WTC11 (cell line): Measurements from ENCODE around the gene CNTNAP5. TPM values are rescaled to one million over a fixed set of nuclear protein-coding genes. Genes with fewer than 3 reads are reported as not detected.

Source experiments
- ATAC-seq: fragments of 200-7000 bp; cut with Tn5 transposase; 2 replicates; pipeline ENCODE4 v1.10.0; 2021; ENCODE audit warnings: mild to moderate bottlenecking, moderate library complexity
- CTCF ChIA-PET: fragments of 300-600 bp; sonication (Branson Sonifier 250); formaldehyde crosslinking; loops from one replicate; lab custom pipeline; 2021; ENCODE audit warnings: antibody characterized with exemption; lab: Charles Lee
- POLR2A ChIA-PET: fragments of 350-600 bp; sonication (Branson Sonifier 250); formaldehyde crosslinking; loops from one replicate; lab custom pipeline; 2021; ENCODE audit warnings: antibody characterized with exemption; lab: Charles Lee
- DNase-seq: peaks from one replicate; pipeline ENCODE4 v3.0.0; 2021; ENCODE audit warnings: low spot score
- H3K27ac Mint-ChIP-seq: 2 replicates; pipeline ENCODE4 v1.8.0; 2021; ENCODE audit warnings: mixed read lengths
- H3K27me3 Mint-ChIP-seq: 2 replicates; pipeline ENCODE4 v1.8.0; 2021; ENCODE audit warnings: low read depth, mild to moderate bottlenecking, moderate library complexity, mixed read lengths
- H3K36me3 Mint-ChIP-seq: 2 replicates; pipeline ENCODE4 v1.8.0; 2021; ENCODE audit warnings: mixed read lengths
- H3K4me1 Mint-ChIP-seq: 2 replicates; pipeline ENCODE4 v1.8.0; 2022; ENCODE audit warnings: mixed read lengths
- H3K4me3 Mint-ChIP-seq: 2 replicates; pipeline ENCODE4 v1.8.0; 2021; ENCODE audit warnings: mild to moderate bottlenecking, moderate library complexity, mixed read lengths
- H3K9me3 Mint-ChIP-seq: 2 replicates; pipeline ENCODE4 v1.8.0; 2021; ENCODE audit warnings: mixed read lengths
- AR ChIP-seq: fragments of 250-450 bp; sonication (Bioruptor Pico); IDR thresholded peaks from 2 replicates; pipeline ENCODE4 v1.9.0; 2021; ENCODE audit warnings: mild to moderate bottlenecking
- ATF3 ChIP-seq: sonication (generic); formaldehyde crosslinking; conservative IDR thresholded peaks from 2 replicates; pipeline ENCODE4 v1.8.1; 2022; ENCODE audit warnings: mild to moderate bottlenecking, missing genetic modification reagents
- ATF6 ChIP-seq: sonication (generic); formaldehyde crosslinking; IDR thresholded peaks from 2 replicates; pipeline ENCODE4 v1.8.1; 2023; ENCODE audit warnings: mild to moderate bottlenecking, missing genetic modification reagents
- CREB1 ChIP-seq: sonication (generic); formaldehyde crosslinking; IDR thresholded peaks from 2 replicates; pipeline ENCODE4 v1.8.0; 2023; ENCODE audit warnings: mild to moderate bottlenecking, missing genetic modification reagents
- CTCF ChIP-seq: fragments of 200-600 bp; IDR thresholded peaks from 2 replicates; pipeline ENCODE4 v1.8.0; 2022; ENCODE audit warnings: antibody characterized with exemption
- ELF4 ChIP-seq: sonication (generic); formaldehyde crosslinking; IDR thresholded peaks from 2 replicates; pipeline ENCODE4 v1.8.1; 2022; ENCODE audit warnings: low read depth, mild to moderate bottlenecking, moderate library complexity, missing genetic modification reagents
- ERG ChIP-seq: fragments of 250-450 bp; sonication (Bioruptor Pico); IDR thresholded peaks from 2 replicates; pipeline ENCODE4 v1.8.0; 2021; ENCODE audit warnings: mild to moderate bottlenecking
- FOXP1 ChIP-seq: sonication (generic); formaldehyde crosslinking; IDR thresholded peaks from 2 replicates; pipeline ENCODE4 v1.8.0; 2022; ENCODE audit warnings: missing genetic modification reagents, mild to moderate bottlenecking, moderate library complexity, borderline replicate concordance
- HMGA2 ChIP-seq: fragments of 250-450 bp; sonication (Bioruptor Pico); IDR thresholded peaks from 2 replicates; pipeline ENCODE4 v1.4.0; 2021; ENCODE audit warnings: mild to moderate bottlenecking, moderate library complexity
- HMGXB4 ChIP-seq: sonication (generic); formaldehyde crosslinking; IDR thresholded peaks from 2 replicates; pipeline ENCODE4 v1.8.1; 2023; ENCODE audit warnings: mild to moderate bottlenecking, moderate library complexity, missing genetic modification reagents
- RELA ChIP-seq: sonication (generic); formaldehyde crosslinking; IDR thresholded peaks from 2 replicates; pipeline ENCODE4 v1.8.1; 2022; ENCODE audit warnings: missing genetic modification reagents, mild to moderate bottlenecking, borderline replicate concordance
- TCF7 ChIP-seq: sonication (generic); formaldehyde crosslinking; IDR thresholded peaks from 2 replicates; pipeline ENCODE4 v1.8.0; 2022; ENCODE audit warnings: mild to moderate bottlenecking, low read depth, missing genetic modification reagents, moderate library complexity
- ZMAT4 ChIP-seq: fragments of 250-450 bp; sonication (Bioruptor Pico); IDR thresholded peaks from 2 replicates; pipeline ENCODE4 v1.9.0; 2021; ENCODE audit warnings: mild to moderate bottlenecking
- ZNF219 ChIP-seq: sonication (generic); formaldehyde crosslinking; IDR thresholded peaks from 2 replicates; pipeline ENCODE4 v1.8.0; 2023; ENCODE audit warnings: missing genetic modification reagents, mild to moderate bottlenecking, borderline replicate concordance
- ZNF263 ChIP-seq: sonication (generic); formaldehyde crosslinking; IDR thresholded peaks from 2 replicates; pipeline ENCODE4 v1.8.1; 2022; ENCODE audit warnings: low read depth, mild to moderate bottlenecking, moderate library complexity, missing genetic modification reagents
- ZNF317 ChIP-seq: sonication (generic); formaldehyde crosslinking; IDR thresholded peaks from 2 replicates; pipeline ENCODE4 v1.8.1; 2023; ENCODE audit warnings: low read depth, mild to moderate bottlenecking, moderate library complexity, missing genetic modification reagents, borderline replicate concordance
- ZNF532 ChIP-seq: fragments of 250-450 bp; sonication (Bioruptor Pico); IDR thresholded peaks from 2 replicates; pipeline ENCODE4 v1.9.0; 2021; ENCODE audit warnings: mild to moderate bottlenecking, borderline replicate concordance
- total RNA-seq: library from RNA; stranded (reverse); gene quantifications from 3 replicates; pipeline ENCODE4 v1.2.3, GENCODE V29; 2021

CNTNAP5 gene
- total RNA-seq, 1 experiment from 2014 or later, result 0.22 TPM

- DNase-seq (no peak), ATAC-seq (no peak)
- POLR2A ChIA-PET, result no interaction called here
- H3K27ac Mint-ChIP-seq, result no peak overlapping the region
- H3K36me3 Mint-ChIP-seq, result no peaks in the 10 kb centered on the region
- peaks cover 17% of the 10 kb centered on the region for H3K4me1 Mint-ChIP-seq
- H3K4me3 Mint-ChIP-seq, result no peak overlapping the region
- H3K9me3 Mint-ChIP-seq, result peaks cover 2% of the 10 kb centered on the region; the same call in 1 of the 2 replicates
- TF ChIP-seq CTCF (no peak), ZNF317 (CRISPR knock-in tag) (no peak), ZMAT4 (CRISPR knock-in tag) (no peak), ERG (CRISPR knock-in tag) (no peak), RELA (CRISPR knock-in tag) (no peak), HMGXB4 (CRISPR knock-in tag) (no peak), ELF4 (no peak), ATF3 (CRISPR knock-in tag) (no peak), TCF7 (CRISPR knock-in tag) (no peak)
- TF ChIP-seq, all 79 proteins: peak for 0
- CTCF ChIA-PET, result no interaction called here
- H3K27me3 Mint-ChIP-seq, result no peaks in the 10 kb centered on the region; the same call in 1 of the 2 replicates
These were observed 645.1 kb downstream of the CNTNAP5 start for GRCh38 chr2:124670187-124670586.

GRCh38 chr2:124678043-124678442 lies 653.0 kb downstream of the CNTNAP5 start:
- peaks cover 34% of the 10 kb centered on the region for H3K9me3 Mint-ChIP-seq
- peaks cover 10% of the 10 kb centered on the region for H3K36me3 Mint-ChIP-seq
- no peaks in the 10 kb centered on the region for H3K27me3 Mint-ChIP-seq
- no peak for DNase-seq
- ATAC-seq, result no peak
- no peaks in the 10 kb centered on the region for H3K4me1 Mint-ChIP-seq
- ChIA-PET POLR2A (no interaction called here), CTCF (no interaction called here)
- no peak overlapping the region for H3K4me3 Mint-ChIP-seq
- no peak overlapping the region for H3K27ac Mint-ChIP-seq
- TF ChIP-seq ATF6 (CRISPR knock-in tag) (no peak), ZNF263 (CRISPR knock-in tag) (no peak), ZNF219 (no peak), CREB1 (CRISPR knock-in tag) (no peak), ZNF532 (CRISPR knock-in tag) (no peak), FOXP1 (CRISPR knock-in tag) (no peak), ATF3 (CRISPR knock-in tag) (no peak), HMGA2 (CRISPR knock-in tag) (no peak), ERG (CRISPR knock-in tag) (no peak), AR (CRISPR knock-in tag) (no peak)
